HUES48 (cell line): ENCODE measurements around the gene PRDM15.

Source experiments
- H3K27ac ChIP-seq: one replicate; pipeline ENCODE4 v1.7.0; 2013; ENCODE audit warnings: low read depth, low read length, inconsistent platforms
- H3K27me3 ChIP-seq: 2 replicates; pipeline ENCODE4 v1.6.1; 2013; ENCODE audit warnings: mild to moderate bottlenecking, low read length; ENCODE audit not compliant: control insufficient read depth, insufficient read depth
- H3K36me3 ChIP-seq: 2 replicates; pipeline ENCODE4 v1.6.1; 2013; ENCODE audit warnings: low read length; ENCODE audit not compliant: control insufficient read depth, insufficient read depth
- H3K4me1 ChIP-seq: 2 replicates; pipeline ENCODE4 v1.6.1; 2013; ENCODE audit warnings: mild to moderate bottlenecking, low read length; ENCODE audit not compliant: control insufficient read depth, insufficient read depth
- H3K4me3 ChIP-seq: 2 replicates; pipeline ENCODE4 v1.5.1; 2013; ENCODE audit warnings: mild to moderate bottlenecking, low read depth, low read length
- H3K9ac ChIP-seq: 2 replicates; pipeline ENCODE4 v1.6.1; 2013; ENCODE audit warnings: mild to moderate bottlenecking, low read depth, low read length, moderate library complexity
- H3K9me3 ChIP-seq: 2 replicates; pipeline ENCODE4 v1.6.1; 2013; ENCODE audit warnings: low read length; ENCODE audit not compliant: control insufficient read depth, insufficient read depth

Gene PRDM15

GRCh38 chr21:41813226-41813625, 65.9 kb downstream of the PRDM15 start:
- no peaks in the 10 kb centered on the region for H3K9me3 ChIP-seq
- H3K9ac ChIP-seq: no peak overlapping the region
- no peaks in the 10 kb centered on the region for H3K27me3 ChIP-seq
- no peak overlapping the region for H3K27ac ChIP-seq
- H3K36me3 ChIP-seq: peaks cover 33% of the 10 kb centered on the region
- H3K4me3 ChIP-seq: no peak overlapping the region
- H3K4me1 ChIP-seq: no peaks in the 10 kb centered on the region

DNA sequence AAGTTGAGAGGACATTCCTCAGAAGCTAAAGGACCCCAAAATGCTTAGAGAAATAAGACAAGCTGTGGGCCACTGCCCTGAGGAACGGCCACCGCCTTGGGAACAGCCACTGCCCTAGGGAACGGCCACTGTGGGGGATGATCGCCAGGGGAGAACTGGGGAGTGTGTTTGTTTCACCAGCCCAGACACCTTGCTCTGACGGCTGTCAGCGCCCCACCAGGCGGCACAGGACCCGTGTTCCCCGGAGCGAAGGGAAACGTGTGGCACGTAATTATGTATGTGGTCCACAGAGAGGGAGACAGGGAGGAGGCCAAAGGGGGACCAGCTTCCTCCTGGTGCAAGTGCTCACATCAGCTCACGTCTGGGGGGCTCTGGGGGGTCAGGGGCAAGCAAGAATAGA, 66.5 kb downstream of the PRDM15 start:
- H3K36me3 ChIP-seq: peaks cover 33% of the 10 kb centered on the region
- no peak overlapping the region for H3K9ac ChIP-seq
- H3K27ac ChIP-seq: no peak overlapping the region
- H3K4me1 ChIP-seq: no peaks in the 10 kb centered on the region
- no peaks in the 10 kb centered on the region for H3K27me3 ChIP-seq
- H3K4me3 ChIP-seq: no peak overlapping the region
- no peaks in the 10 kb centered on the region for H3K9me3 ChIP-seq

DNA sequence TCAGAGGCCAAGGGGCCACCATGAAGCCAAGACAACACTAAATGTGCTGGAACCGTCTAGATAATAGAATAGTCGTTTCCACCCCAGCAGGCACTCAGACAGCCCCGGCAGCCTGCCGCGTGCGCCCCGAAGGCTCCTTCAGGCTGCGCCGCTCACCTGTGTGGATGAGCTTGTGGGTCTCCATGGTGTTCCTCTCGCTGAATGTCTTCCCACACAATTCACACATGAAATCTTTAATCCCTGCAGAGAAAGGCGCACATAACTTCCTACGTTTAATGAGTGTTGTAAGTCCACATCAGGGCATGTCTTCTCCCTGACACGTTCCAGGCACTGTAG, 68.6 kb downstream of the PRDM15 start:
- H3K27me3 ChIP-seq: no peaks in the 10 kb centered on the region
- H3K4me3 ChIP-seq: no peak overlapping the region
- H3K9ac ChIP-seq: no peak overlapping the region
- H3K27ac ChIP-seq: no peak overlapping the region
- H3K9me3 ChIP-seq: no peaks in the 10 kb centered on the region
- H3K36me3 ChIP-seq: peaks cover 31% of the 10 kb centered on the region
- H3K4me1 ChIP-seq: no peaks in the 10 kb centered on the region

DNA sequence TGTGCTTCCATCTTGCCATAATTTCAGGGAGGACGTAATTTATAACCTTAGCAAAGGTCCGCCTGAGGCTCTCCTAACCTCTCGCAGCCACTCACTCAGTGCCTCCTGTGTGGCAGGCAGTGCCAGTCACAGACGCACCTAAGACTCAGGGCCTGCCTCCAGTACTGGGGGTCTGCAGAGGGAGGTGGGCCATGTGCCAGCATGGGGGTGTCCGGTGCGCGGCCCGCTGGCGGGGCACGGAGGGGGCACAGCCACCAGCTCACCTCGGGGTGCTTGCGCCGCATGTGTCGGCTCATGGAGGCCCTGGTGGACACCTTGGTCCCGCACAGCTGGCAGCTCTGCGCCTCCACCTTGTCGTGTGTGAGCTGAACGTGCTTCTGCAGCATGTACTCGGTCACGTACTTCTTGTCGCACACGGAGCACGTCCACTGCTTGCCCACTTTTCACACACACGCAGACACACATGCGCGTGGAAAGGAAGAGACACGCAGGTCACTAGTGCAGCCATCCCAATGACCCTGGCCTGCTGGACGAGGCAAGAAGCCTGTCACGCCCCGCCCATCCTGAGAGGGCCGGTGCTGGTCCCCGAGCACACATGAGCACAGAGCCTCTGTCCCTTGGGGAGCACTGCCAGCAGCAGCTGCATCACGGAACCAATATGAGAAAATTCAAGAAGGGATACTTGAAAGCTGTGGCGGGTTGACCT, 69.1 kb downstream of the PRDM15 start:
- H3K4me1 ChIP-seq: no peaks in the 10 kb centered on the region
- no peak overlapping the region for H3K27ac ChIP-seq
- H3K36me3 ChIP-seq: peaks cover 26% of the 10 kb centered on the region
- no peaks in the 10 kb centered on the region for H3K27me3 ChIP-seq
- H3K9ac ChIP-seq: no peak overlapping the region
- H3K9me3 ChIP-seq: no peaks in the 10 kb centered on the region
- H3K4me3 ChIP-seq: no peak overlapping the region

DNA sequence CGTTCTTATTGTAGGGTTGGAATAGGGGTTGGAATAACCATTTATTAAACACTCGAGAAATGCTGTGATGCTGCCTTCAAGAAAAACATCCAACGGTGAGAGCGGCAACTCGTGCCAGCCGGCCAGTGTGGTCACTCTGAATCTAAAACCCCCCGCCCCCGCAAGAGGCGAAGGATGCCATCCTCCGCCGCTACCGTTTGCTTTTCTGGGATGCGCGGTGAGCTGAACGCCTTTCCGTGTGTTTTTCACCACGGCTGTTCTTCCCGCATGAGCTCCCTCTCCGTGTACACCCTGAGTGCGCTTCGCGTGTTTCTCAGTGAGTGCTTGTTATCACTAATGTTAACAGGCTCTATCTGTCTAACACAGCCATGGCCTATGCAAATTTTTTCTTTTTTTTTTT, 70.3 kb downstream of the PRDM15 start:
- Histone ChIP-seq H3K4me1 (no peaks in the 10 kb centered on the region), H3K27ac (no peak overlapping the region), H3K9ac (no peak overlapping the region), H3K27me3 (no peaks in the 10 kb centered on the region), H3K4me3 (no peak overlapping the region), H3K36me3 (peaks cover 21% of the 10 kb centered on the region), H3K9me3 (no peaks in the 10 kb centered on the region)

DNA sequence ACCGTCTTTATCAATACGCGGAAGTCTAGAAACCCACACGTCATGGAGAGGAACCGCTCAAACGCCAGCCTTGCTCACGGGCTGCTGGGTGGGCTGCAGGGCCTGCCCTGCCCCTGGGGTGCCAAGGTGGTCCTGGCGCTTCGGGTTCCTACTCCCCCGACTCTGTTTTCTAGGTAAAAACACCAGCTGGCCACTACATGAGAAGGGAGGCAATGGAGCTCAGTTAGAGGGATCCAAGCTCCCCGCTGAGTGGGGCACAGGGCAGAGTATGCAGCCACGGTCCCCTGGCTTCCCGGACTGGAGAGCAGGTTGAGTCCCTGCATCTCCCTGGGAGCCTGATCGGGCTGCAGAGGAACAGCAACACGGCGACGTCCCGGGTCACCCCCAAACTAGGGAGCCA, 71.0 kb downstream of the PRDM15 start:
- H3K27ac ChIP-seq: no peak overlapping the region
- H3K4me1 ChIP-seq: no peaks in the 10 kb centered on the region
- H3K9ac ChIP-seq: no peak overlapping the region
- H3K36me3 ChIP-seq: peaks cover 17% of the 10 kb centered on the region
- no peaks in the 10 kb centered on the region for H3K27me3 ChIP-seq
- H3K4me3 ChIP-seq: no peak overlapping the region
- no peaks in the 10 kb centered on the region for H3K9me3 ChIP-seq

DNA sequence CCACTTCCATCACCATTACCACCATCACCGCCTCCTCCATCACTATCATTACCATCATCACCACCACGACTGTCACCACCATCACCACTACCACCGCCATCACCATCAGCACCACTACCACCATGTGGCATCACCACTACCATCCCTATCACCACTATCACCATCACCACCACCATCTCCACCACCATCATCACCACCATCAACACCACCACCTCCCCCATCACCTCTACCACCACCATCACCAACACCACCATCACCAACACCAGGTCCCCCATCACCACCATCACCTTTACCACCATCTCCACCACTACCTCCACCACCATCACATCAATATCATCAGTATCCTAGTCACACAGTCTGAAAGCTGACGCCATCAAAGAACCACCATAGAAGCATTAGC, 72.4 kb downstream of the PRDM15 start:
- Histone ChIP-seq H3K4me1 (no peaks in the 10 kb centered on the region), H3K9ac (no peak overlapping the region), H3K27ac (no peak overlapping the region), H3K27me3 (no peaks in the 10 kb centered on the region), H3K9me3 (no peaks in the 10 kb centered on the region), H3K4me3 (no peak overlapping the region), H3K36me3 (peaks cover 26% of the 10 kb centered on the region)

DNA sequence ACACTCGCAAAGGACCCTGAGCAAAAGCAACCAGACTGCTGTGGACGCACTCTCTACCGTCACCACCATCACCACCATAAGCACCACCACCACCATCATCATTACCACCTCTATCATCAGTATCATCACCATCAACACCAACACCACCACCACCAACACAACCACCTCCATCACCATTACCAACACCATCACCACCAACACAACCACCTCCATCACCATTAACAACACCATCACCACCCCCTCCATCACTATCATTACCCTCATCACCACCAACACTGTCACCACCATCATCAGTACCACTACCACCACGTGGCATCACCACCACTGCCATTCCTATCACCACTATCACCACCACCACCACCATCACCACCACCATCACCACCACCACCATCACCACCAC, 73.5 kb downstream of the PRDM15 start:
- Histone ChIP-seq H3K27me3 (no peaks in the 10 kb centered on the region), H3K27ac (no peak overlapping the region), H3K36me3 (peaks cover 36% of the 10 kb centered on the region), H3K9ac (no peak overlapping the region), H3K4me3 (no peak overlapping the region), H3K4me1 (no peaks in the 10 kb centered on the region), H3K9me3 (no peaks in the 10 kb centered on the region)

- H3K27ac ChIP-seq: no peak overlapping the region
- H3K4me3 ChIP-seq: no peak overlapping the region
- no peaks in the 10 kb centered on the region for H3K27me3 ChIP-seq
- H3K9ac ChIP-seq: no peak overlapping the region
- no peaks in the 10 kb centered on the region for H3K9me3 ChIP-seq
- H3K4me1 ChIP-seq: no peaks in the 10 kb centered on the region
- peaks cover 36% of the 10 kb centered on the region for H3K36me3 ChIP-seq
Measured at GRCh38 chr21:41805038-41805437, 74.1 kb downstream of the PRDM15 start.

DNA sequence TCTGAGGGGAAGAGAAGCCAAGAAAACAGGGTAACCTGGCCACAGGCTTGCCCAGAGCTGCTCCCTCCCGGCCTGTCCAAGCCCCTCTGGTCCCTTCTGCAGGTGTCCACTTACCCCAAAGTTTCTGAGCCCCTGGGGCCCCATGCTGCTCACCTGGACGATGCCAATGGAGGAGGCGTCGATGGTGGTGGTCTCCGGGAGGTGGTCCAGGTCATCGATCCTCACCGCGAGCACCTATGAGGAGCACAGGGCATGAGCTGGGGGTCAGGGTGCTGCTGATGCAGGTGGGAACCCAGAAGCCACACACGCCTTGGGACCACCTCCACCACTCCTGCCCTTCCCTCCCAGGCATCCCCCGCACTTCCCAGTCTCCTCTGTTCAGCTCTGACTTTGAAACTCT, 74.8 kb downstream of the PRDM15 start:
- H3K9me3 ChIP-seq: no peaks in the 10 kb centered on the region
- no peaks in the 10 kb centered on the region for H3K4me1 ChIP-seq
- peaks cover 36% of the 10 kb centered on the region for H3K36me3 ChIP-seq
- no peaks in the 10 kb centered on the region for H3K27me3 ChIP-seq
- H3K4me3 ChIP-seq: no peak overlapping the region
- H3K27ac ChIP-seq: no peak overlapping the region
- no peak overlapping the region for H3K9ac ChIP-seq

DNA sequence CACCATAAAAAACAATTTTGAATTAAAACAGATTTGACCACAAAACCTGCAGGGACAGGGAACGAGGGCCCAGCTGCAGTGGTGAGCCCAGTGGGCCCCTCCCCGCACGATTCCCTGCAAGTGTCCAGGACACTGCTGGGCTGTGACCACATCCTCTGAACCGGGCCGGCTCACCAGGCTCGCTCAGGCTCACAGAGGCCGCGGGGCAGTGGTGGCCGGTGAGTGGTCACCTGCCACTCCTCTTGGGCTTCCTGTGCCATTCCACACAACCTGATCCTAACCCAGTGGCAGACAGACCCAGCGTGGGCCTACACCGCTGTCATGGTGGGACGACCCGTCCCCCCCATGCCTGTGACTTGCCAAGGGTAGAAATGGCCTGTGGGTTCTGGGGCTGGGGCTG, 75.8 kb downstream of the PRDM15 start:
- no peak overlapping the region for H3K9ac ChIP-seq
- H3K9me3 ChIP-seq: no peaks in the 10 kb centered on the region
- no peaks in the 10 kb centered on the region for H3K27me3 ChIP-seq
- no peak overlapping the region for H3K27ac ChIP-seq
- H3K4me1 ChIP-seq: no peaks in the 10 kb centered on the region
- peaks cover 34% of the 10 kb centered on the region for H3K36me3 ChIP-seq
- no peak overlapping the region for H3K4me3 ChIP-seq

GRCh38 chr21:41802684-41803083, 76.5 kb downstream of the PRDM15 start:
- Histone ChIP-seq H3K36me3 (peaks cover 34% of the 10 kb centered on the region), H3K9ac (no peak overlapping the region), H3K9me3 (no peaks in the 10 kb centered on the region), H3K4me1 (no peaks in the 10 kb centered on the region), H3K27me3 (no peaks in the 10 kb centered on the region), H3K4me3 (no peak overlapping the region), H3K27ac (no peak overlapping the region)
